A673 (cell line): Measurements from ENCODE around the gene SPATA3.

ENCODE experiments used
- EZH2 ChIP-seq: fragments of 200-600 bp; sonication (generic); IDR thresholded peaks from 2 replicates; pipeline ENCODE4 v1.6.1; 2017; ENCODE audit warnings: borderline replicate concordance, low read depth, mild to moderate bottlenecking, mixed read lengths, antibody characterized with exemption, low read length; ENCODE audit not compliant: poor library complexity, severe bottlenecking
- TF ChIP-seq, protein P1 (sequence below): fragments of 300-800, 200-600 bp; sonication (generic); conservative IDR thresholded peaks from 2 replicates; pipeline ENCODE4 v1.5.1; 2017; ENCODE audit warnings: low read depth, mild to moderate bottlenecking, antibody characterized with exemption, low read length, moderate library complexity, mixed read lengths

DNA sequence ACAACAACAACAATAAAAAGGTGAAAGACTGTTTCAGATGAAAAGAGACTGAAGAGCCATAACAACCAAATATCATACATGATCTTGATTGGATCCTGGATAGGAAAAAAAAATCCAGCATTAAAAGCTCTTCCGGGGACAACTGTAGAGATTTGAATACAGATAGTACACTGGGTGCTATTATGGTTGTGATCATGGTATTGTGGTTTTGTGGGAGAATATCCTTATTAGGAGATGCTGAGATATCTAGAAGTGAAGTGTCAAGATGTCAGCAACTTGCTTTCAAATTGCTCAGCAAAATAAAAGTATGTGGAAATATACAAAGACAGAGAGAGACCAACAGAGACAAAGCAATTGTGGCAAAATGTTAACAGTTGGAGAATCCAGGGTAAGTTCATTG, 15.5 kb upstream of the SPATA3 start:
- no peak for TF ChIP-seq EZH2
- TF ChIP-seq, protein P1, sequence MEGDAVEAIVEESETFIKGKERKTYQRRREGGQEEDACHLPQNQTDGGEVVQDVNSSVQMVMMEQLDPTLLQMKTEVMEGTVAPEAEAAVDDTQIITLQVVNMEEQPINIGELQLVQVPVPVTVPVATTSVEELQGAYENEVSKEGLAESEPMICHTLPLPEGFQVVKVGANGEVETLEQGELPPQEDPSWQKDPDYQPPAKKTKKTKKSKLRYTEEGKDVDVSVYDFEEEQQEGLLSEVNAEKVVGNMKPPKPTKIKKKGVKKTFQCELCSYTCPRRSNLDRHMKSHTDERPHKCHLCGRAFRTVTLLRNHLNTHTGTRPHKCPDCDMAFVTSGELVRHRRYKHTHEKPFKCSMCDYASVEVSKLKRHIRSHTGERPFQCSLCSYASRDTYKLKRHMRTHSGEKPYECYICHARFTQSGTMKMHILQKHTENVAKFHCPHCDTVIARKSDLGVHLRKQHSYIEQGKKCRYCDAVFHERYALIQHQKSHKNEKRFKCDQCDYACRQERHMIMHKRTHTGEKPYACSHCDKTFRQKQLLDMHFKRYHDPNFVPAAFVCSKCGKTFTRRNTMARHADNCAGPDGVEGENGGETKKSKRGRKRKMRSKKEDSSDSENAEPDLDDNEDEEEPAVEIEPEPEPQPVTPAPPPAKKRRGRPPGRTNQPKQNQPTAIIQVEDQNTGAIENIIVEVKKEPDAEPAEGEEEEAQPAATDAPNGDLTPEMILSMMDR: no peak
